ENCODE results near the gene MTHFSD.

MTHFSD gene

DNA sequence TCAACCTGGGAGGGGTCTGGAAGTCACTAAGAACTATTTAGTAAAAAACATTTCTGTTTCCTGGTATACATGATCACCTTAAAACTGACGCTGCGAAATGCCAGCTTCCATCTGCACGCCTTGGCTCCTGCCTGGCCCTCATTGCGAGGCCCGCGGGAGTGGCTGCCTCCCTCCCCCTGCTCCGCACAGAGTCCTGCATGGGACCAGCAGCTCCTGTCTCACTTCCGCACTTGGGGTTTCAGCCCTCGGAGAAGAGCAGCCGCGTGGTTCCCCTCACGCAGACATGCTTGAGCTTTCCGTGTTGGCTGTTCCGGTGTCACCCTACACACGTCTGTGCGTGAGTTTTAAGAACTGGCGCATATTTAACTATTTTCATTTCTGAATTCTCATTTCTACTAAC lies 18.4 kb downstream of the MTHFSD start:
- in situ Hi-C loops (cut with MboI; ENCODE audit: low pct_unique_long_range_greater_than_20kb, low sequenced_read_pairs, unreplicated experiment) = no loop called here
- TF ChIP-seq, protein P1, sequence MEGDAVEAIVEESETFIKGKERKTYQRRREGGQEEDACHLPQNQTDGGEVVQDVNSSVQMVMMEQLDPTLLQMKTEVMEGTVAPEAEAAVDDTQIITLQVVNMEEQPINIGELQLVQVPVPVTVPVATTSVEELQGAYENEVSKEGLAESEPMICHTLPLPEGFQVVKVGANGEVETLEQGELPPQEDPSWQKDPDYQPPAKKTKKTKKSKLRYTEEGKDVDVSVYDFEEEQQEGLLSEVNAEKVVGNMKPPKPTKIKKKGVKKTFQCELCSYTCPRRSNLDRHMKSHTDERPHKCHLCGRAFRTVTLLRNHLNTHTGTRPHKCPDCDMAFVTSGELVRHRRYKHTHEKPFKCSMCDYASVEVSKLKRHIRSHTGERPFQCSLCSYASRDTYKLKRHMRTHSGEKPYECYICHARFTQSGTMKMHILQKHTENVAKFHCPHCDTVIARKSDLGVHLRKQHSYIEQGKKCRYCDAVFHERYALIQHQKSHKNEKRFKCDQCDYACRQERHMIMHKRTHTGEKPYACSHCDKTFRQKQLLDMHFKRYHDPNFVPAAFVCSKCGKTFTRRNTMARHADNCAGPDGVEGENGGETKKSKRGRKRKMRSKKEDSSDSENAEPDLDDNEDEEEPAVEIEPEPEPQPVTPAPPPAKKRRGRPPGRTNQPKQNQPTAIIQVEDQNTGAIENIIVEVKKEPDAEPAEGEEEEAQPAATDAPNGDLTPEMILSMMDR (IDR thresholded peaks at IDR 0.05; ENCODE audit: extremely low read depth, insufficient read depth, missing control alignments) = no peak
- no peak for DNase-seq (ENCODE audit: low spot score)

DNA sequence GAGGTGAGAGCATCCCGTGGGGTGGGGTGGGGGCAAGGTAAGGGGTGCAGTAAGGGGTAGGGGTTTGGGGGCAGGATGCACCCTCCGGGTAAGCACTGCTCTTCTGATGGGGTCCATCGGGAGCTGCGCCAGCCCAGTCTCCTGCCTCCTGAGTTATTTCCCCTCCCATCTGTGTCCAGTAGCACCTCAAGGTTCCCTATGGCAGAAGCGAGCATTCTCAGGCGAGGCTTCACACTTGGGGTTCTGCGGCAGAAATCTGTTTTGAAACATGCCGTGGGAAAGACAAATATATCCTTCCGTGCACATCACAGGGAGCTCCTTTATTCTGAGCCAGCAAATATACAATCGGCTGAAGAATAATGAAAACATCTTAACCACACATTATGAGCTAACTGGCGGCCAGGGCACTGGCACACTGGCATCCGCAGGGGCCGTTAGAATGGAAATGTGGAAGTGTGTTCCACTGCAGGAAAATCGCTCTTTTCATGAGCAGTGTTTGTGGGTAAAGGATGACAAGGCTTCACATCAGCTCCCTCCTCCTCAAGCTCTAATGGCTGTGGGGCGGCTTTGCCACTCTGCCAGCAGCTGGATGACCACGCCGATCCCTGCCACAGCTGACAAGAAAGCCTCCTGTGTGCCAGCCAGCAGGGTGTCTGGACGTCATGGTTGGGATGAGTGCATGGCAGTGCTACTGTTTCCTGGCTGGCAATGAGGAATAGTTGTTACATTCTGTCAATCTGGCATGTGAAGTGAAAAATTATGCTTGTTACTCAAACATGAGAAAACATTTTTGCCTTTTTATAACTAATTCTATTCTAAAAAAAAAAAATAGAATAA lies 20.0 kb downstream of the MTHFSD start:
- in situ Hi-C loops (cut with MboI; ENCODE audit: low pct_unique_long_range_greater_than_20kb, low sequenced_read_pairs, unreplicated experiment) = no loop called here
- TF ChIP-seq, protein P1 (IDR thresholded peaks at IDR 0.05; ENCODE audit: extremely low read depth, insufficient read depth, missing control alignments) = no peak
- no peak for DNase-seq (ENCODE audit: low spot score)

GRCh38 chr16:86533767-86534351 lies 21.2 kb downstream of the MTHFSD start:
- TF ChIP-seq, protein P1 (IDR thresholded peaks at IDR 0.05; ENCODE audit: extremely low read depth, insufficient read depth, missing control alignments) = no peak
- no peak for DNase-seq (ENCODE audit: low spot score)
- in situ Hi-C loops (cut with MboI; ENCODE audit: low pct_unique_long_range_greater_than_20kb, low sequenced_read_pairs, unreplicated experiment) = no loop called here

- TF ChIP-seq, protein P1 (IDR thresholded peaks at IDR 0.05; ENCODE audit: extremely low read depth, insufficient read depth, missing control alignments) = no peak
- in situ Hi-C loops (cut with MboI; ENCODE audit: low pct_unique_long_range_greater_than_20kb, low sequenced_read_pairs, unreplicated experiment) = no loop called here
- no peak for DNase-seq (ENCODE audit: low spot score)
Observed at GRCh38 chr16:86533076-86533475, 22.0 kb downstream of the MTHFSD start.

DNA sequence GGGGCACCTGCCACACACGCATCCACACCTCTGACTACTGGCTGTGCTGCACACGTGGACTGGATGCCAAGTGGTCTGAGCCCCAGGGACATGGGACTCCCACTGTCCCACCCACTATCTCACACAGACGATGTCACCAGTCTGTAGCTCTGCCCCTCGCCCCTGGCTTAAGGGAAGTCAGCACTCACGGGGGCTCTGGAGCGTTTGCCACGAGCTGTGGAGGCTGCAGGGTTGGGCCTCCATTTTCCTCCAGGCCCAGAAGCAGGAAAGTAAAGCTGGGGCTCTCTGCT lies 22.6 kb downstream of the MTHFSD start:
- in situ Hi-C loops (cut with MboI; ENCODE audit: low pct_unique_long_range_greater_than_20kb, low sequenced_read_pairs, unreplicated experiment) = no loop called here
- TF ChIP-seq, protein P1 (IDR thresholded peaks at IDR 0.05; ENCODE audit: extremely low read depth, insufficient read depth, missing control alignments) = no peak
- peak; percentile 12 for DNase-seq (ENCODE audit: low spot score)

DNA sequence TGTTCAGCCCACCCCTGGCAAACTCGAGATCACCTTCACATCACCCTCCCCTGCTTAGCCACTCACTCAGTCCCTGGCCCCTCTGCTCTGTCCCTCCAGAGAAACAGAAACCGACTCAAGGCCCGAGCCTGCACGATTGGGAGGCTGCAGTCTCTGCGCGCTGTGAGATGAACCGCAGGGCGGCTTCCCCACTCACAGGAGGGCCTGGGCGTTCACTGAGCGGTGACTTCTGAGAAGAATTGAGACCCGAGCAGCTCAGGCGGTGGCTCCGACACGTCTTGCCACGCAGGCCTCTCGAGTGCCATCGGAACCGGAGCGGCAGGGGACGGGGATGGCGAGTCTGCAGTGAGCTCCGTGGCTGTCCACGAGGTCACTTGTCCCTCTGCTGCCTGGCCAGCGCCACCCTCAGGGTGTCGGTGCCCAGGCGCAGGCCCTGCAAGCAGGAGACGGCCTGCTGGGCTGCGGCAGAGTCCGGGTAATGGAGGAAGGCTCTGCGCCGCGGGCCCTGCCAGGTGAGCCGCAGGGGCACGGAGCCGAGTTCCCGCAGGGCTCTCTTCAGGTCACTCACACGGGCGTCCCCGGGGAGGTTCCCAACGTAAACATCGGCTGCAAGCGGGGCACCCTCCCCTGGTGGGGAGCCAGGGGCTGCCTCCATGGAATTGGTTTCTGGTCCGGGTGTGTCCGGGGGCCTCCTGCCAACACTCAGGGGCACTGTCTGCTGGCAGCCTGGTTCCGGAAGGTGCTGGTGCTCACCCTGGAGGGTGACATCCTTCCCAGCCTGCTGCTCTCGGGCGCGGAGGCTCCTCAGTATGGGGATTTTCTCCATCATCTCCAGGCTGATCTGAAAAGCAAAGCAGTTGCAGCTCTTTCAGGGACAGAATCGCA lies 23.2 kb downstream of the MTHFSD start:
- in situ Hi-C loops (cut with MboI; ENCODE audit: low pct_unique_long_range_greater_than_20kb, low sequenced_read_pairs, unreplicated experiment) = no loop called here
- TF ChIP-seq, protein P1 (IDR thresholded peaks at IDR 0.05; ENCODE audit: extremely low read depth, insufficient read depth, missing control alignments) = no peak
- peak; percentile 12 for DNase-seq (ENCODE audit: low spot score)

Data from GM13977 (cell line).